Testis (tissue), 2 donors: ENCODE measurements around the gene RPUSD4.

ENCODE experiments used
- CTCF ChIP-seq, 3 experiments: fragments of 450-650 bp in 2 of 3; fragments of 200-600 bp in 1 of 3; sonication (generic) in 1 of 3; IDR thresholded peaks; one replicate each; pipeline ENCODE4 v1.5.1; 2016 to 2019; ENCODE audit warnings: antibody characterized with exemption in 3 of 3, mild to moderate bottlenecking in 2 of 3, moderate library complexity in 1 of 3
- POLR2A ChIP-seq: fragments of 450-650 bp; IDR thresholded peaks from one replicate; pipeline ENCODE4 v1.6.1; 2017; ENCODE audit warnings: antibody characterized with exemption, mild to moderate bottlenecking, moderate library complexity

- TF ChIP-seq CTCF (IDR thresholded peaks at IDR 0.05): no peak
- TF ChIP-seq POLR2A: no peak
Measured at GRCh38 chr11:126198648-126199047, 12.8 kb downstream of the RPUSD4 start.
